Sigmoid colon (tissue), 7 donors: Measurements from ENCODE around the gene PPP1R13L. TPM values are rescaled to one million over a fixed set of nuclear protein-coding genes. Genes with fewer than 3 reads are reported as not detected.
"Not testable (repeated sequence)": the region's sequence is repeated elsewhere in the genome, so short reads cannot be mapped to it uniquely, and the experiment has no call there.

Experiments
- DNase-seq: peaks from one replicate; pipeline ENCODE4 v3.0.0-alpha.2; 2019
- H3K27ac ChIP-seq, 4 donors: fragments of 200-600 bp; sonication (generic); one replicate each; pipeline ENCODE4 v1.5.1; 2016 to 2019; ENCODE audit warnings: mild to moderate bottlenecking in 1 of 4
- H3K27me3 ChIP-seq, 3 donors: fragments of 200-600 bp; sonication (generic); one replicate each; pipeline ENCODE4 v1.5.1; 2019; ENCODE audit warnings: mild to moderate bottlenecking in 1 of 3
- H3K36me3 ChIP-seq, 4 donors: fragments of 200-600 bp; sonication (generic); one replicate each; pipeline ENCODE4 v1.5.1; 2016 to 2019
- H3K4me1 ChIP-seq, 4 donors: fragments of 200-600 bp; sonication (generic); one replicate each; pipeline ENCODE4 v1.5.1; 2017 to 2019
- H3K4me3 ChIP-seq, 4 donors: fragments of 200-600 bp; sonication (generic); one replicate each; pipeline ENCODE4 v1.5.1; 2017 to 2019; ENCODE audit warnings: mild to moderate bottlenecking in 2 of 4, moderate library complexity in 1 of 4
- H3K9me3 ChIP-seq, 4 donors: fragments of 200-600 bp in 3 of 4; sonication (generic) in 3 of 4; one replicate each; pipeline versions ENCODE4 v1.5.1 to v1.6.1; 2013 to 2019
- CTCF ChIP-seq, 4 experiments: fragments of 450-650 bp in 3 of 4; fragments of 200-600 bp in 1 of 4; IDR thresholded peaks; one replicate each; pipeline ENCODE4 v1.5.1; 2016 to 2019; ENCODE audit warnings: antibody characterized with exemption in 4 of 4, mild to moderate bottlenecking in 3 of 4, moderate library complexity in 2 of 4
- EP300 ChIP-seq, 4 donors: sonication (generic); formaldehyde crosslinking; IDR thresholded peaks; one replicate each; pipeline ENCODE4 v1.6.1; 2017; ENCODE audit warnings: antibody characterized with exemption in 4 of 4
- POLR2A ChIP-seq, 2 donors: fragments of 450-650 bp; IDR thresholded peaks; one replicate each; pipeline ENCODE4 v1.6.1; 2016; ENCODE audit warnings: antibody characterized with exemption in 2 of 2, mild to moderate bottlenecking in 2 of 2, moderate library complexity in 2 of 2
- POLR2AphosphoS5 ChIP-seq, 4 donors: sonication (generic); formaldehyde crosslinking; IDR thresholded peaks; one replicate each; pipeline ENCODE4 v1.6.1; 2017; ENCODE audit warnings: antibody characterized with exemption in 4 of 4
- WGBS, 2 donors: extraction: QIAGEN DNeasy Blood & Tissue Kit; methylation state at CpG; one replicate each; pipeline ENCODE4 v1.1.7; 2013; 5-methylcytosine and 5-hydroxymethylcytosine counted together
- intact Hi-C: fragments of 100-400 bp; cut with DNase I; formaldehyde crosslinking; loops from one replicate; pipeline ENCODE4 v1.15.1; 2023
- polyA plus RNA-seq, 3 donors: library from polyadenylated mRNA; stranded (reverse); fragments of 200-250 nt; gene quantifications; one replicate each; pipeline ENCODE4 v1.2.3, GENCODE V29; 2013
- total RNA-seq, 4 donors: library from RNA; depleted of rRNA; stranded (reverse); fragments of >200 nt; gene quantifications; one replicate each; pipeline ENCODE4 v1.1.0, GENCODE V29; 2016
- donor health status: healthy with polysubstance abuse.
- donor health status: Bipolar disorder and iron deficiency.
- donor health status: healthy.

PPP1R13L gene
- total and polyA plus RNA-seq, 7 donors = 5.8 to 34.0 (median 9.4) TPM

- Histone ChIP-seq H3K27me3 (peaks cover 5 to 12% (median 6%) of the 10 kb centered on the region in 3 donors), H3K27ac (no peak overlapping the region), H3K9me3 (no peaks in the 10 kb centered on the region), H3K4me1 (peaks cover 2 to 32% (median 24%) of the 10 kb centered on the region in 4 donors), H3K36me3 (peaks cover 0 to 24% (median 9%) of the 10 kb centered on the region in 4 donors), H3K4me3 (no peak overlapping the region)
- intact Hi-C loops = no loop called here
- 88 to 89% methylated on average over 15 of the region's 15 CpGs for WGBS, 2 donors
- no peak for DNase-seq
- TF ChIP-seq CTCF (IDR thresholded peaks at IDR 0.05) (no peak), POLR2AphosphoS5 (IDR thresholded peaks at IDR 0.05) (no peak), EP300 (IDR thresholded peaks at IDR 0.05) (no peak), POLR2A (IDR thresholded peaks at IDR 0.05) (no peak)
Measured at GRCh38 chr19:45408830-45409556, 4.1 kb upstream of the PPP1R13L start.

GRCh38 chr19:45408121-45408520, 3.3 kb upstream of the PPP1R13L start:
- H3K4me3 ChIP-seq = no peak overlapping the region
- 91 to 93% methylated on average over 8 of the region's 8 CpGs for WGBS, 2 donors
- TF ChIP-seq POLR2A (IDR thresholded peaks at IDR 0.05) = no peak
- no peak for TF ChIP-seq EP300 (IDR thresholded peaks at IDR 0.05)
- no peak for TF ChIP-seq CTCF (IDR thresholded peaks at IDR 0.05)
- TF ChIP-seq POLR2AphosphoS5 (IDR thresholded peaks at IDR 0.05) = no peak
- H3K4me1 ChIP-seq = peaks cover 2 to 31% (median 25%) of the 10 kb centered on the region in 4 donors
- peaks cover 6 to 18% (median 8%) of the 10 kb centered on the region in 3 donors for H3K27me3 ChIP-seq
- intact Hi-C loops = no loop called here
- no peak for DNase-seq
- H3K9me3 ChIP-seq = no peaks in the 10 kb centered on the region
- no peak overlapping the region for H3K27ac ChIP-seq
- H3K36me3 ChIP-seq = peaks cover 0 to 15% (median 2%) of the 10 kb centered on the region in 4 donors

- intact Hi-C loops = loop anchor here (2.0 kb wide), 1 partner anchor 15 kb away; the partner anchor contains the start of gene ERCC1
- 64 to 82% methylated on average over 5 of the region's 5 CpGs for WGBS, 2 donors
- not testable (repeated sequence) for H3K4me3 ChIP-seq
Measured at GRCh38 chr19:45407585-45407984, 2.7 kb upstream of the PPP1R13L start.

GRCh38 chr19:45407091-45407375, 2.2 kb upstream of the PPP1R13L start:
- Histone ChIP-seq H3K4me1 (peaks cover 2 to 37% (median 27%) of the 10 kb centered on the region in 4 donors), H3K36me3 (peaks cover 0 to 4% (median 0%) of the 10 kb centered on the region in 4 donors), H3K27me3 (peaks cover 6 to 18% (median 9%) of the 10 kb centered on the region in 3 donors), H3K4me3 (peak overlapping the region; percentile 48 to 67 (median 63)), H3K9me3 (no peaks in the 10 kb centered on the region), H3K27ac (peak overlapping the region in 2 of 4 donors; percentile 85 to 92)
- no peak for DNase-seq
- intact Hi-C loops = loop anchor here (2.0 kb wide), 1 partner anchor 16 kb away; the partner anchor contains the start of gene ERCC1
- 1 to 3% methylated on average over 10 of the region's 10 CpGs for WGBS, 2 donors
- TF ChIP-seq POLR2AphosphoS5 (IDR thresholded peaks at IDR 0.05) (no peak), EP300 (IDR thresholded peaks at IDR 0.05) (no peak), CTCF (IDR thresholded peaks at IDR 0.05) (no peak), POLR2A (IDR thresholded peaks at IDR 0.05) (no peak)

More at GRCh38 chr19:45407585-45407984, 2.7 kb upstream of the PPP1R13L start:
- DNase-seq, H3K36me3 ChIP-seq, H3K9me3 ChIP-seq, H3K27ac ChIP-seq: not testable (repeated sequence)
- Histone ChIP-seq H3K27me3 (peaks cover 6 to 18% (median 9%) of the 10 kb centered on the region in 3 donors), H3K4me1 (peaks cover 2 to 32% (median 25%) of the 10 kb centered on the region in 4 donors)

- TF ChIP-seq EP300 (IDR thresholded peaks at IDR 0.05) (no peak), POLR2A (IDR thresholded peaks at IDR 0.05) (no peak), CTCF (IDR thresholded peaks at IDR 0.05) (no peak), POLR2AphosphoS5 (IDR thresholded peaks at IDR 0.05) (peak in 3 of 4 donors; percentile 42 to 61 (median 52))
- Histone ChIP-seq H3K4me3 (peak within 1 kb of the TSS; percentile 48 to 67 (median 63)), H3K9me3 (no peaks in the 10 kb centered on the region), H3K27me3 (peaks cover 6 to 18% (median 9%) of the 10 kb centered on the region in 3 donors), H3K27ac (peak within 1 kb of the TSS; percentile 85 to 95 (median 90)), H3K4me1 (peaks cover 2 to 38% (median 27%) of the 10 kb centered on the region in 4 donors), H3K36me3 (peaks cover 0 to 4% (median 0%) of the 10 kb centered on the region in 4 donors)
- DNase-seq = peak; percentile 89
- intact Hi-C loops = loop anchor here (2.0 kb wide), 1 partner anchor 16 kb away; the partner anchor contains the start of gene ERCC1
- WGBS, 2 donors = 0 to 1% methylated on average over 51 of the region's 51 CpGs
Measured at GRCh38 chr19:45406226-45407090, 1.6 kb upstream of the PPP1R13L start, which contains the start of gene POLR1G. POLR1G (plus strand) TSS chr19:45406644; CDS start chr19:45406697, 53 bp downstream.
